SH-SY5Y (cell line): Measurements from ENCODE around the gene ADGRG4.

Source experiments
- GATA2 ChIP-seq: IDR thresholded peaks from 2 replicates; pipeline ENCODE4 v1.6.1; 2011; ENCODE audit warnings: mild to moderate bottlenecking, low read depth, low read length
- GATA3 ChIP-seq: IDR thresholded peaks from 2 replicates; pipeline ENCODE4 v1.6.1; 2011; ENCODE audit warnings: low read depth, mild to moderate bottlenecking, low read length, moderate library complexity

DNA sequence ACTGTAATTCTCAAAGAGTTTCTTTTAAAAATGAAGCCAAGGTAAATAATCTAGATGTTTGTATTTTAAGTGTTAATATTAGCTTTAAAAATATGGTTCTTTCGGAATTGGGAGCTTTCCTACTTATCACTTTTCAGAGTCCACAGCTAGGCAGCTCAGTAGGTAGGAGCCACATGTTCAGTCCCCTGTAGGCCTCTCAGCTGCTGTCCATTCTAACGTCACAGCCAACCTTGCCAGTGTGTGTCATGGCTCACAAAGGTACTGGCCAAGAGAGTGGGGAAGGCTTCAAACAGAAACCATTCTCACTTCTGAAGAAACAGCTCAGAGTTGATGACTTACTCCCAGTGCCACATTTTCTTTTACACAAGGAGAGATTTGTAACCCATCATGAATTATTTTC lies 137.0 kb downstream of the ADGRG4 start:
- no peak for TF ChIP-seq GATA3
- TF ChIP-seq GATA2 = no peak
